Fibroblast of upper back skin (primary cell): ENCODE data around the gene INTS6L.

Source experiments
- DNase-seq: peaks from one replicate; pipeline ENCODE4 v3.0.0-alpha.2; 2013

INTS6L gene

GRCh38 chrX:135520553-135521404 lies at the start of gene INTS6L:
Gene INTS6L (plus strand): TSS chrX:135520660. CDS start chrX:135520993, 333 bp downstream.
- DNase-seq: peak; percentile 92

GRCh38 chrX:135476378-135476777 lies 44.1 kb upstream of the INTS6L start:
- DNase-seq: no peak

- DNase-seq: peak; percentile 60
These were observed 42.9 kb upstream of the INTS6L start for GRCh38 chrX:135477576-135477975.

- no peak for DNase-seq
These were observed 40.4 kb upstream of the INTS6L start for GRCh38 chrX:135480076-135480475.

GRCh38 chrX:135481696-135482179 lies 38.7 kb upstream of the INTS6L start:
- DNase-seq: no peak

GRCh38 chrX:135484641-135485289 lies 35.7 kb upstream of the INTS6L start:
- DNase-seq: peak; percentile 48

GRCh38 chrX:135489542-135489941 lies 30.9 kb upstream of the INTS6L start:
- DNase-seq: no peak

GRCh38 chrX:135490979-135491514 lies 29.4 kb upstream of the INTS6L start:
- DNase-seq: no peak

GRCh38 chrX:135494453-135494852 lies 26.0 kb upstream of the INTS6L start:
- no peak for DNase-seq

- DNase-seq: no peak
These were observed 22.7 kb upstream of the INTS6L start for GRCh38 chrX:135497736-135498135.

- no peak for DNase-seq
These were observed 22.2 kb upstream of the INTS6L start for GRCh38 chrX:135498236-135498635.

- no peak for DNase-seq
These were observed 15.1 kb upstream of the INTS6L start for GRCh38 chrX:135505351-135505750.

- no peak for DNase-seq
These were observed 10.6 kb upstream of the INTS6L start for GRCh38 chrX:135509885-135510284.

- no peak for DNase-seq
These were observed 7.8 kb upstream of the INTS6L start for GRCh38 chrX:135512508-135513129.

GRCh38 chrX:135513130-135513515 lies 7.3 kb upstream of the INTS6L start:
- no peak for DNase-seq

GRCh38 chrX:135516376-135516775 lies 4.1 kb upstream of the INTS6L start:
- no peak for DNase-seq

- DNase-seq: no peak
These were observed 2.3 kb upstream of the INTS6L start for GRCh38 chrX:135518161-135518560.

GRCh38 chrX:135520022-135520552 lies 373 bp upstream of the INTS6L start:
- DNase-seq: peak; percentile 83

- peak; percentile 92 for DNase-seq
These were observed 1.1 kb downstream of the INTS6L start for GRCh38 chrX:135521405-135522131.

- no peak for DNase-seq
These were observed 1.7 kb downstream of the INTS6L start for GRCh38 chrX:135522132-135522530.

- DNase-seq: no peak
These were observed 2.6 kb downstream of the INTS6L start for GRCh38 chrX:135522878-135523693.
